ENCODE data around the gene RBM38. TPM values are rescaled to one million over a fixed set of nuclear protein-coding genes. Genes with fewer than 3 reads are reported as not detected.

The RBM38 gene
- total and polyA plus RNA-seq, 9 of the 15 experiments (the other 6 are each of a cell fraction or from before 2014, with no cell fraction given), result 0.28 to 82.4 (median 33.2) TPM

DNA sequence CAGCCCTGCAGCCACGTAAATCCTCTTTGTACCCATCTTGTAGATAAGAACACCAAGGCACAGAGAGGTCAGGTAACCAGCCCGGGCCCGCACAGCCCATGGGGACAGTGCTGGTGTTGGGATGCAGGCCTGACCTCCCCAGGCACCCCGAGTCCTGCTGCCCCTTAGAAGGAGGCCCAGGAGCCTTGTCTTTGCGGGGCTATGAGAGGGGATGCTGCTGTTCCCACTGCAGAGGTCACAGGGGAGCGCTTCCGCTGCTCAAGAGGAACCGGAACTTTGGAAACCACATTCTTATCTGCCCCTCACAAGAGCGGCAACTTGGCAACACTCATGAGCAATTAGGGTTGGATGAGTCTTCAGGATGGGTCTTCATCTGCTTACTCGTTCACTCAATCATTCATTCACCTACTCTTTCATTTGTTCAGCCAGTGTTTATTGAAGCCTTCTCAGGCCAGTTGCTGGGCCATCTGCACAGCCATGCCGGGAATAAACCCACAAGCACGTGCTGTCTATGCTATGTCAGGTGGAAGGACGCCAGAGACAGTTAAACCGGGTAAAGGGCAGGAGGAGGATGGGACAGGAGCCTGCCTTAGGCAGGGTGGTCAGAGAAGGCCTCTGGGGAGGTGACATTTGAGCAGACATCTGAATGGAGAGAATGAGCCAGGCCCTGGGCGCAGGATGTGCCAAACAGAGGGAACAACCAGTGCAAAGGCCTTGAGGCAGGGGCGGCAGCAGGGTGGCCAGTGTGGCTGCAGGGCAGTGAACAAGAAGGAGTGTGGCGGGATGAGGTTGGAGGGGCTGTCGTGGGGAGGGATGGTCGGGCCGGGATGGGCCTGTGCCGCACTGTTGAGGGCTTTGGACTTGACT, 60.8 kb downstream of the RBM38 start (continued):
- TF ChIP-seq, protein P1, sequence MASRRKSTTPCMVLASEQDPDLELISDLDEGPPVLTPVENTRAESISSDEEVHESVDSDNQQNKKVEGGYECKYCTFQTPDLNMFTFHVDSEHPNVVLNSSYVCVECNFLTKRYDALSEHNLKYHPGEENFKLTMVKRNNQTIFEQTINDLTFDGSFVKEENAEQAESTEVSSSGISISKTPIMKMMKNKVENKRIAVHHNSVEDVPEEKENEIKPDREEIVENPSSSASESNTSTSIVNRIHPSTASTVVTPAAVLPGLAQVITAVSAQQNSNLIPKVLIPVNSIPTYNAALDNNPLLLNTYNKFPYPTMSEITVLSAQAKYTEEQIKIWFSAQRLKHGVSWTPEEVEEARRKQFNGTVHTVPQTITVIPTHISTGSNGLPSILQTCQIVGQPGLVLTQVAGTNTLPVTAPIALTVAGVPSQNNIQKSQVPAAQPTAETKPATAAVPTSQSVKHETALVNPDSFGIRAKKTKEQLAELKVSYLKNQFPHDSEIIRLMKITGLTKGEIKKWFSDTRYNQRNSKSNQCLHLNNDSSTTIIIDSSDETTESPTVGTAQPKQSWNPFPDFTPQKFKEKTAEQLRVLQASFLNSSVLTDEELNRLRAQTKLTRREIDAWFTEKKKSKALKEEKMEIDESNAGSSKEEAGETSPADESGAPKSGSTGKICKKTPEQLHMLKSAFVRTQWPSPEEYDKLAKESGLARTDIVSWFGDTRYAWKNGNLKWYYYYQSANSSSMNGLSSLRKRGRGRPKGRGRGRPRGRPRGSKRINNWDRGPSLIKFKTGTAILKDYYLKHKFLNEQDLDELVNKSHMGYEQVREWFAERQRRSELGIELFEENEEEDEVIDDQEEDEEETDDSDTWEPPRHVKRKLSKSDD (conservative IDR thresholded peaks at IDR 0.05; ENCODE audit: low read length), result no peak
- TF ChIP-seq, protein P2, sequence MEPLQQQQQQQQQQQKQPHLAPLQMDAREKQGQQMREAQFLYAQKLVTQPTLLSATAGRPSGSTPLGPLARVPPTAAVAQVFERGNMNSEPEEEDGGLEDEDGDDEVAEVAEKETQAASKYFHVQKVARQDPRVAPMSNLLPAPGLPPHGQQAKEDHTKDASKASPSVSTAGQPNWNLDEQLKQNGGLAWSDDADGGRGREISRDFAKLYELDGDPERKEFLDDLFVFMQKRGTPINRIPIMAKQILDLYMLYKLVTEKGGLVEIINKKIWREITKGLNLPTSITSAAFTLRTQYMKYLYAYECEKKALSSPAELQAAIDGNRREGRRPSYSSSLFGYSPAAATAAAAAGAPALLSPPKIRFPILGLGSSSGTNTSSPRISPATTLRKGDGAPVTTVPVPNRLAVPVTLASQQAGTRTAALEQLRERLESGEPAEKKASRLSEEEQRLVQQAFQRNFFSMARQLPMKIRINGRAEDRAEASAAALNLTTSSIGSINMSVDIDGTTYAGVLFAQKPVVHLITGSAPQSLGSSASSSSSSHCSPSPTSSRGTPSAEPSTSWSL (CRISPR knock-in tag; IDR thresholded peaks at IDR 0.05; ENCODE audit: borderline replicate concordance), result no peak
- TF ChIP-seq ZKSCAN3 (CRISPR knock-in tag; IDR thresholded peaks at IDR 0.05) (no peak), ZNF561 (CRISPR knock-in tag; conservative IDR thresholded peaks at IDR 0.05) (no peak; the same call in 1 of the 2 replicates), TCF7L2 (IDR thresholded peaks at IDR 0.05; ENCODE audit: low read depth, low read length) (no peak), ZNF586 (CRISPR knock-in tag; conservative IDR thresholded peaks at IDR 0.05) (no peak), TBL1XR1 (IDR thresholded peaks at IDR 0.05; ENCODE audit: low read length in 2 of 2) (peak in 1 of 2 experiments; percentile 48; a peak in 1 of 4 replicates), TGIF2 (CRISPR knock-in tag; IDR thresholded peaks at IDR 0.05) (no peak), POU5F1 (IDR thresholded peaks at IDR 0.05; ENCODE audit: borderline replicate concordance, low read depth, low read length, partially characterized antibody) (no peak), RHOXF2B (CRISPR knock-in tag; conservative IDR thresholded peaks at IDR 0.05) (no peak), ZBTB8A (IDR thresholded peaks at IDR 0.05; ENCODE audit: partially characterized antibody) (no peak), YBX1 (IDR thresholded peaks at IDR 0.05) (no peak)
- TF ChIP-seq, protein P3, sequence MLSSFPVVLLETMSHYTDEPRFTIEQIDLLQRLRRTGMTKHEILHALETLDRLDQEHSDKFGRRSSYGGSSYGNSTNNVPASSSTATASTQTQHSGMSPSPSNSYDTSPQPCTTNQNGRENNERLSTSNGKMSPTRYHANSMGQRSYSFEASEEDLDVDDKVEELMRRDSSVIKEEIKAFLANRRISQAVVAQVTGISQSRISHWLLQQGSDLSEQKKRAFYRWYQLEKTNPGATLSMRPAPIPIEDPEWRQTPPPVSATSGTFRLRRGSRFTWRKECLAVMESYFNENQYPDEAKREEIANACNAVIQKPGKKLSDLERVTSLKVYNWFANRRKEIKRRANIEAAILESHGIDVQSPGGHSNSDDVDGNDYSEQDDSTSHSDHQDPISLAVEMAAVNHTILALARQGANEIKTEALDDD (IDR thresholded peaks at IDR 0.05), result peak; percentile 69; the same call in 1 of the 2 replicates
- TF ChIP-seq, protein P4, sequence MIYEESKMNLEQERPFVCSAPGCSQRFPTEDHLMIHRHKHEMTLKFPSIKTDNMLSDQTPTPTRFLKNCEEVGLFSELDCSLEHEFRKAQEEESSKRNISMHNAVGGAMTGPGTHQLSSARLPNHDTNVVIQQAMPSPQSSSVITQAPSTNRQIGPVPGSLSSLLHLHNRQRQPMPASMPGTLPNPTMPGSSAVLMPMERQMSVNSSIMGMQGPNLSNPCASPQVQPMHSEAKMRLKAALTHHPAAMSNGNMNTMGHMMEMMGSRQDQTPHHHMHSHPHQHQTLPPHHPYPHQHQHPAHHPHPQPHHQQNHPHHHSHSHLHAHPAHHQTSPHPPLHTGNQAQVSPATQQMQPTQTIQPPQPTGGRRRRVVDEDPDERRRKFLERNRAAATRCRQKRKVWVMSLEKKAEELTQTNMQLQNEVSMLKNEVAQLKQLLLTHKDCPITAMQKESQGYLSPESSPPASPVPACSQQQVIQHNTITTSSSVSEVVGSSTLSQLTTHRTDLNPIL (CRISPR knock-in tag; IDR thresholded peaks at IDR 0.05), result no peak
- TF ChIP-seq, protein P5, sequence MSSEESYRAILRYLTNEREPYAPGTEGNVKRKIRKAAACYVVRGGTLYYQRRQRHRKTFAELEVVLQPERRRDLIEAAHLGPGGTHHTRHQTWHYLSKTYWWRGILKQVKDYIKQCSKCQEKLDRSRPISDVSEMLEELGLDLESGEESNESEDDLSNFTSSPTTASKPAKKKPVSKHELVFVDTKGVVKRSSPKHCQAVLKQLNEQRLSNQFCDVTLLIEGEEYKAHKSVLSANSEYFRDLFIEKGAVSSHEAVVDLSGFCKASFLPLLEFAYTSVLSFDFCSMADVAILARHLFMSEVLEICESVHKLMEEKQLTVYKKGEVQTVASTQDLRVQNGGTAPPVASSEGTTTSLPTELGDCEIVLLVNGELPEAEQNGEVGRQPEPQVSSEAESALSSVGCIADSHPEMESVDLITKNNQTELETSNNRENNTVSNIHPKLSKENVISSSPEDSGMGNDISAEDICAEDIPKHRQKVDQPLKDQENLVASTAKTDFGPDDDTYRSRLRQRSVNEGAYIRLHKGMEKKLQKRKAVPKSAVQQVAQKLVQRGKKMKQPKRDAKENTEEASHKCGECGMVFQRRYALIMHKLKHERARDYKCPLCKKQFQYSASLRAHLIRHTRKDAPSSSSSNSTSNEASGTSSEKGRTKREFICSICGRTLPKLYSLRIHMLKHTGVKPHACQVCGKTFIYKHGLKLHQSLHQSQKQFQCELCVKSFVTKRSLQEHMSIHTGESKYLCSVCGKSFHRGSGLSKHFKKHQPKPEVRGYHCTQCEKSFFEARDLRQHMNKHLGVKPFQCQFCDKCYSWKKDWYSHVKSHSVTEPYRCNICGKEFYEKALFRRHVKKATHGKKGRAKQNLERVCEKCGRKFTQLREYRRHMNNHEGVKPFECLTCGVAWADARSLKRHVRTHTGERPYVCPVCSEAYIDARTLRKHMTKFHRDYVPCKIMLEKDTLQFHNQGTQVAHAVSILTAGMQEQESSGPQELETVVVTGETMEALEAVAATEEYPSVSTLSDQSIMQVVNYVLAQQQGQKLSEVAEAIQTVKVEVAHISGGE (CRISPR knock-in tag; IDR thresholded peaks at IDR 0.05), result peak in 1 of 3 experiments; percentile 84; a peak in 2 of 6 replicates
